Non-pigmented ciliary epithelial cell (primary cell): ENCODE measurements around the gene ZDHHC15.
"Not testable (repeated sequence)": the region's sequence is repeated elsewhere in the genome, so short reads cannot be mapped to it uniquely, and the experiment has no call there.

ENCODE experiments used
- DNase-seq: peaks from one replicate; pipeline ENCODE4 v3.0.0-alpha.2; 2010; ENCODE audit warnings: low read depth

Gene ZDHHC15, protein sequence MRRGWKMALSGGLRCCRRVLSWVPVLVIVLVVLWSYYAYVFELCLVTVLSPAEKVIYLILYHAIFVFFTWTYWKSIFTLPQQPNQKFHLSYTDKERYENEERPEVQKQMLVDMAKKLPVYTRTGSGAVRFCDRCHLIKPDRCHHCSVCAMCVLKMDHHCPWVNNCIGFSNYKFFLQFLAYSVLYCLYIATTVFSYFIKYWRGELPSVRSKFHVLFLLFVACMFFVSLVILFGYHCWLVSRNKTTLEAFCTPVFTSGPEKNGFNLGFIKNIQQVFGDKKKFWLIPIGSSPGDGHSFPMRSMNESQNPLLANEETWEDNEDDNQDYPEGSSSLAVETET

DNA sequence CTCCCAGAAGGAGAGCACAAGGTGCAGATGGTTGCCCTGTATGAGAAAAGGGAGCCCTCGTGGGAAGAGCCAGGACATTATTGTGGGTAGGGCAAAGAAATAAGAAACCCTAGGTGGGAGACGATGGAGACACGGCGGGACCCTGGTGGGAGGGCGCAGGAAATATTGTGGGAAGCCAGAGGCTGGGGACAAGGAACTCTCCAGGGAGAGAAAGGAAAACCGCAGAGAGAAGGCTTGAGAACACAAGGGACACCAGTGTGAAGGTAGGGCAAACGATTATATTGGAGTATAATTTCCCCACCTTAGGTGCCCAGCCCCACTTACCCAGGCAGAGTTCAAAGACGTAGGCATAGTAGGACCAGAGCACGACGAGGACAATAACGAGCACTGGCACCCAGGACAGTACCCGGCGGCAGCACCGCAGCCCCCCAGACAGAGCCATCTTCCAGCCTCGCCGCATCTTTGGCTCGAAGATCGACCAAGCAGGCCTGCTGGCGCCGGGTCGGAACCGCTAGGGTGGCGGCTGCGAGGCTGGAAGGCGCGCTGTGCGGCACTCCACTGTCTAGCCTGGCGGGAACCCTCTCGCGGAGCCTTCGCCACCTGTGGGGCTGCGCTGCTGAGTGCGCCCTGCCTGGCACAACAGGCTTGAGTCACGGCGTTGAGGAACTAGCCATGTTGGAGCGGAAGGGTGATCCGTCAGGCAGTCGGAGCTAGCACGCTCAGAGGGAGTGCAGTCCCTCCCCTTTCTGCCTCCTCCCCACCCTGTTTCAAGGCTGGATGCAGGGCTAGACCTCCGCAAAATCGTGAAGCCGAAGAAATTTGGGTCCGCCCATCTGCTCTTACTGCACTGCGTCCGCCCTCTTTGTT is at the start of gene ZDHHC15:
TSS of gene ZDHHC15 (minus strand) at position 473 of the 867 bp plus-strand sequence. CDS start at position 460, 13 bp downstream.
- no peak for DNase-seq

- not testable (repeated sequence) for DNase-seq
These were observed 37.7 kb upstream of the ZDHHC15 start for GRCh38 chrX:75560544-75560943.

GRCh38 chrX:75547783-75548182 is 24.9 kb upstream of the ZDHHC15 start:
- DNase-seq: no peak

DNA sequence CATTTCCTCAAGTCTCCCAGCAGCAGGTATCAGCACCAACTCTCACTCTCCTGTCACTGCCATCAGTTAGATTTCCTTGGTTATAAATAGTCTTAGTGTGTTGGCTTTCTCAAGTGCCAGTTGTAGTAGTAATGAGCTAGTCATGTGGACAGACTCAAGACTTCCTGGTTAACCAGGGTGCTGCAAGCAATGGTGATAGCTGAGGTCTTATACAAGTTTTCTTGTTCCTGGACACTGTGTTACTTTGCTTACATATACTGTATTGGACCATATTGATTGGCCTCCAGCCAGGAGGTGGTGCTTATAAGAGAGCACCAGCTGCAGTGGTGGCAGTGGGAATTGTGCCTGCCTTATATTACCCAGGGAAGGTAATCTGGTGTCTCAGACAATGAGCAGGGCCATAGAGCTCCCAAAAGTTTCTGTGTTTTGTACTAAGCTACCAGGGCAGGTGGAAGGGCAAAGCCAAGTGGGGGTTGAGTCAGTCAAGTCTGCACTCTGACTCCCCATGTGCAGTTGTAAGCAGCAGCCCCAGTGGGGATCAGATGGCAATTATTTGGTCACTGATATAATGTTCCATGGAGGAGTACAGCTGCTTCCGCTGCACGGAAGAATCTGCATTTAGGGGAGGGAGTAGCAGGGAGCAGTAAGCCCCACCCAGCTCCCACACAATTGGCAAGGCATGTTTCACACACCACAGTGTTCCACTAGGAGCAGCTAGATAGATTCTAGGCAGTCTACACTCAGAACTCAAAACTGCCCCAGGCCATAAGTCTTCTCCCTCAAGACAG is 24.1 kb upstream of the ZDHHC15 start:
- no peak for DNase-seq

GRCh38 chrX:75544786-75545185 is 21.9 kb upstream of the ZDHHC15 start:
- DNase-seq: no peak

DNA sequence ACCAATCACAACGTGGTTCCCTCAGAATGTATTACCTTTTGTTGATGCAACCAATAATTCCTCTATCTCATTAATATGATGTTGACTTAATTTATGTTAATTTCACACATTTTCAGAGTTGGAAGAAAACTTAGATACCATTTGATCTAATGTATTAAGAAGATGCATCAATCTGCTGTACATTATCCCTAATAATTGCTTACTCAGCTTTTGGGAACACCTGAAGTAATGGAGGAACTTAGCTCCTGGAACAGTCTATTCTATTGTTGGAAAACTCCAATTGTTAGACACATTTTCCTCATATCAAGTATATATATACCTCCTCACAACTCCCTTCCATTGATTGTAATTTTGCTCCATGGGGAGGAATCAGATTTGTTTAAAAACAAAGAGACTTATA is 38.9 kb downstream of the ZDHHC15 start:
- no peak for DNase-seq

- DNase-seq: not testable (repeated sequence)
These were observed 61.1 kb downstream of the ZDHHC15 start for GRCh38 chrX:75461780-75462179.

- no peak for DNase-seq
These were observed 101.1 kb downstream of the ZDHHC15 start for GRCh38 chrX:75421688-75422230.

DNA sequence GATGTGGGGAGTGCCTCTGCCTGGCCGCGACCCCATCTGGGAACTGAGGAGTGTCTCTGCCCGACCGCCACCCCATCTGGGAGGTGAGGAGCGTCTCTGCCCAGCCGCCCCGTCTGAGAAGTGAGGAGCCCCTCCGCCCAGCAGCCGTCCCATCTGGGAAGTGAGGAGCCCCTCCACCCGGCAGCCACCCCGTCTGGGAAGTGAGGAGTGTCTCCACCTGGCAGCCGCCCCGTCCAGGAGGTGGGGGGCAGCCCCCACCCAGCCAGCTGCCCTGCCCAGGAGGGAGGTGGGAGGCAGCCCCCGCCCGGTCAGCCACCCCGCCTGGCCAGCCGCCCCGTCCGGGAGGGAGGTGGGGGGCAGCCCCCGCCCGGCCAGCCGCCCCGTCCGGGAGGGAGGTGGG is 115.7 kb downstream of the ZDHHC15 start:
- DNase-seq: not testable (repeated sequence)

DNA sequence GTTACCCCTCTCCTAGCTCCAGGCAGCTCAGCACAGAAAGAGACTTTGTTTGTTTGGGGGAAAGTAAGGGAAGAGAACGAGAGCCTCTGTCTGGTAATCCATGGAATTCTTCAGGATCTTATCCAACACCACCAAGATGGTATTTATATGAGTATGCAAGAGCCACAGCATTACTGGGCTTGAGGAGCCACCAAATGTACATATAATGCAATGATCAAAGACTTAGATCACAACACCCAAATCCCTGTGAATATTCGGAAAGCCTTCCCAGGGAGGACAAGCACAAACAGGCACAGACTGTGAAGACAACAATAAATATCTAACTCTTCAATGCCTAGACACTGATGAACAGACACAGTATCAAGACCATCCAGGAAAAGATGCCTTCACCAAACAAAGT is 132.4 kb downstream of the ZDHHC15 start:
- DNase-seq: no peak

GRCh38 chrX:75369721-75370120 is 153.1 kb downstream of the ZDHHC15 start:
- DNase-seq: no peak

DNA sequence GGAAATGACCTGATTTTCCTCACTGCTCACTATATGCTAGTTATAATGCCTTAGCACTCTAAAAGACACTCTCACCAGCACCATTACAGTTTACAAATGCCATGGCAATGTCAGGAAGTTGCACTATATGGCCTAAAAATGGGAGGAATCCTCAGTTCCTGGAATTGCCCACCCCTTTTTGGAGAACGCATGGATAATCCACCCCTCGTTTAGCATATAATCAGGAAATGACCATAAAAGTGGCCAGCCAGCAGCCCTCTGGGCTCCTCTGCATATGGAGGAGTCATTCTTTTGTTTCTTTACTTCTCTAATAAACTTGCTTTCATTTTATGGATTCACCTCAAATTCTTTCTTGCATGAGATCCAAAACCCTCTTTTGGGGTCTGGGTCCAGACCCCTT is 156.0 kb downstream of the ZDHHC15 start:
- no peak for DNase-seq

DNA sequence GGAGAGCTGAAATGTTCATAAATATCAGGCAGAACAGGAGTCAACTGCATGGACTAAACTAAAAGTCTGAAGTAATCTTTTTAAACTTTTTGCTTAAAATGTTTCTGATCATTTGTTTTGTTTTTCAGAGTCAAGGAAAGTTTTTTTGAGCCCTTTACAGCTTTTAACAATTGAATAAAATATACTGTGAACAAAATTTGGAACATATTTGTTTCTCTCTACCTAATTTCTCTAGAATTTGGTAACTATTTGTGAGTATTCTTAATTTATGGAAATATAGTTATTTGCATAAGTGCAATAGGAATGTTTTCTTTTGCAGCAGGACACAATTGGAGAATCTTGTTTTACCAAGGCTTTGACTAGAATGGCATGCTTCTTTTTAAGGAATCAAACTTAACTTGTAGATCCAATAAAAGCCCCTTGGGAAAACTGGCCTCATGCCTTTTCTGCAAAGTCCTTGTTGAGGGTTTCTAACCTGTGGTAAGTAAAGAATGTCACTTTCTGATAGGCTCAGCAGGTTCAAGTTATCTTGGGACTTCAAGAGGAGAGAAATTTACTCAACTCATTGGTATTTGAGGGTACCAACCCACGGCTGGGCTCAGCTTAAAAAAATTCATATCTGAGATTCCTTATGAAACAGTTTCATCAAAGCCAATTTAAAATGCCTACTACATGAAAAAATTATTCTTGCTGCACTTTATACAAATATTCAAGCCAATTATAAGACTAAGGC is 157.4 kb downstream of the ZDHHC15 start:
- DNase-seq: no peak

- no peak for DNase-seq
These were observed 161.0 kb downstream of the ZDHHC15 start for GRCh38 chrX:75361788-75362187.

GRCh38 chrX:75348601-75349000 is 174.2 kb downstream of the ZDHHC15 start:
- DNase-seq: not testable (repeated sequence)

DNA sequence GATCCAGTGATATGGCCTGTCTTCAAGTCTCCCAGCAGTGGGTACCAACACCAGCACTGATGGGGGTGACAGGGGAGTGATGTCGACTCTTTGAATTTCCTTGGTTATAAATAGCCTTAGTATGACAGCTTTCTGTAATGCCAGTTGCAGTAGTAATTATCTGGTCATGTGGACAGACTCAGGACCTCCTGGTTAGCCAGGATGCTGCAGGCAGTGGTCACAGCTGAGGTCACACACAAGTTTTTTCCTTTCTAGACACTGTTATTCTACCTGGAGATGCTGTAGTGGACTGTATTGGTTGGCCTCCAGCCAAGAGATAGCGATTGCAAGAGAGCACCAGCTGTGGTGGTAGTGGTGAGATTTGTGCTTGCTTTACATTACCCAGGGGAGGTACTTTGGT is 185.3 kb downstream of the ZDHHC15 start:
- DNase-seq: no peak

GRCh38 chrX:75335127-75335458 is 187.7 kb downstream of the ZDHHC15 start:
- no peak for DNase-seq

- DNase-seq: not testable (repeated sequence)
These were observed 188.3 kb downstream of the ZDHHC15 start for GRCh38 chrX:75334407-75335126.

DNA sequence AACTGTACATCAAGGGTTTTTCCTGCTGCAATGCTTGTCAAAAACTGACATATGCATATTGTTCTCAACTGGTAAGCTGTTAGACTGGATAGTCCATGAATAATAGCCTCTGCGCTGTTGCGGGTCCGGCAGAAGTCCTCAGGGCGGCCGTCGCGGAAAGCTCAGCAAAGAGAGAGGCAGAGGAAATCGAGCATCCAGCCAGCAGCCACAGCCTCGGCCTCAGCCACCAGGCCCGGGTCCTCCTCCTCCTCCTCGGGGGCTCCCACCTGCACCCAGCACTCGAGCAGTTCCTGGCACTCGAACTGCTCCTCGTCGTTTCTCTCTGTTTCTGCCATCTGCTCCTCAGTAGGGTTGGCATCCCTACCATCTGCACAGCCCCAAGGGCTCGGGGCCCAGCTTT is 195.2 kb downstream of the ZDHHC15 start:
- no peak for DNase-seq
